Sigmoid colon (tissue), 7 donors: ENCODE results near the gene LAMC3. TPM values are rescaled to one million over a fixed set of nuclear protein-coding genes. Genes with fewer than 3 reads are reported as not detected.

ENCODE experiments used
- DNase-seq: peaks from one replicate; pipeline ENCODE4 v3.0.0-alpha.2; 2019
- H3K27ac ChIP-seq, 4 donors: fragments of 200-600 bp; sonication (generic); one replicate each; pipeline ENCODE4 v1.5.1; 2016 to 2019; ENCODE audit warnings: mild to moderate bottlenecking in 1 of 4
- H3K27me3 ChIP-seq, 3 donors: fragments of 200-600 bp; sonication (generic); one replicate each; pipeline ENCODE4 v1.5.1; 2019; ENCODE audit warnings: mild to moderate bottlenecking in 1 of 3
- H3K36me3 ChIP-seq, 4 donors: fragments of 200-600 bp; sonication (generic); one replicate each; pipeline ENCODE4 v1.5.1; 2016 to 2019
- H3K4me1 ChIP-seq, 4 donors: fragments of 200-600 bp; sonication (generic); one replicate each; pipeline ENCODE4 v1.5.1; 2017 to 2019
- H3K4me3 ChIP-seq, 4 donors: fragments of 200-600 bp; sonication (generic); one replicate each; pipeline ENCODE4 v1.5.1; 2017 to 2019; ENCODE audit warnings: mild to moderate bottlenecking in 2 of 4, moderate library complexity in 1 of 4
- H3K9me3 ChIP-seq, 4 donors: fragments of 200-600 bp in 3 of 4; sonication (generic) in 3 of 4; one replicate each; pipeline versions ENCODE4 v1.5.1 to v1.6.1; 2013 to 2019
- CTCF ChIP-seq, 4 experiments: fragments of 450-650 bp in 3 of 4; fragments of 200-600 bp in 1 of 4; IDR thresholded peaks; one replicate each; pipeline ENCODE4 v1.5.1; 2016 to 2019; ENCODE audit warnings: antibody characterized with exemption in 4 of 4, mild to moderate bottlenecking in 3 of 4, moderate library complexity in 2 of 4
- EP300 ChIP-seq, 4 donors: sonication (generic); formaldehyde crosslinking; IDR thresholded peaks; one replicate each; pipeline ENCODE4 v1.6.1; 2017; ENCODE audit warnings: antibody characterized with exemption in 4 of 4
- POLR2A ChIP-seq, 2 donors: fragments of 450-650 bp; IDR thresholded peaks; one replicate each; pipeline ENCODE4 v1.6.1; 2016; ENCODE audit warnings: antibody characterized with exemption in 2 of 2, mild to moderate bottlenecking in 2 of 2, moderate library complexity in 2 of 2
- POLR2AphosphoS5 ChIP-seq, 4 donors: sonication (generic); formaldehyde crosslinking; IDR thresholded peaks; one replicate each; pipeline ENCODE4 v1.6.1; 2017; ENCODE audit warnings: antibody characterized with exemption in 4 of 4
- WGBS, 2 donors: extraction: QIAGEN DNeasy Blood & Tissue Kit; methylation state at CpG; one replicate each; pipeline ENCODE4 v1.1.7; 2013; 5-methylcytosine and 5-hydroxymethylcytosine counted together
- intact Hi-C: fragments of 100-400 bp; cut with DNase I; formaldehyde crosslinking; loops from one replicate; pipeline ENCODE4 v1.15.1; 2023
- polyA plus RNA-seq, 3 donors: library from polyadenylated mRNA; stranded (reverse); fragments of 200-250 nt; gene quantifications; one replicate each; pipeline ENCODE4 v1.2.3, GENCODE V29; 2013
- total RNA-seq, 4 donors: library from RNA; depleted of rRNA; stranded (reverse); fragments of >200 nt; gene quantifications; one replicate each; pipeline ENCODE4 v1.1.0, GENCODE V29; 2016
- donor health status: healthy with polysubstance abuse.
- donor health status: Bipolar disorder and iron deficiency.
- donor health status: healthy.

LAMC3 gene
- total and polyA plus RNA-seq, 7 donors: under 0.01 to 1.4 (median 0.46) TPM; not detected in 2

- Histone ChIP-seq H3K9me3 (no peaks in the 10 kb centered on the region), H3K27me3 (peaks cover 0 to 29% (median 18%) of the 10 kb centered on the region in 3 donors), H3K27ac (no peak overlapping the region), H3K4me1 (no peaks in the 10 kb centered on the region), H3K36me3 (no peaks in the 10 kb centered on the region), H3K4me3 (no peak overlapping the region)
- no peak for TF ChIP-seq CTCF (IDR thresholded peaks at IDR 0.05)
- TF ChIP-seq POLR2A (IDR thresholded peaks at IDR 0.05): no peak
- TF ChIP-seq POLR2AphosphoS5 (IDR thresholded peaks at IDR 0.05): no peak
- TF ChIP-seq EP300 (IDR thresholded peaks at IDR 0.05): no peak
- intact Hi-C loops: loop anchor here (5.0 kb wide), 1 partner anchor 293 kb away; no protein-coding TSS in a partner anchor
- 48 to 55% methylated on average over 15 of the region's 15 CpGs for WGBS, 2 donors
- no peak for DNase-seq
Measured at GRCh38 chr9:130995086-130996011, 13.6 kb upstream of the LAMC3 start.

- 96% methylated on average over 8 of the region's 8 CpGs for WGBS, 2 donors
- intact Hi-C loops: loop anchor here (5.0 kb wide), 1 partner anchor 294 kb away; no protein-coding TSS in a partner anchor
Measured at GRCh38 chr9:130996205-130996604, 12.8 kb upstream of the LAMC3 start.

GRCh38 chr9:130996676-130997394 is 12.1 kb upstream of the LAMC3 start:
- TF ChIP-seq POLR2AphosphoS5 (IDR thresholded peaks at IDR 0.05) (no peak), CTCF (IDR thresholded peaks at IDR 0.05) (no peak), POLR2A (IDR thresholded peaks at IDR 0.05) (no peak), EP300 (IDR thresholded peaks at IDR 0.05) (no peak)
- peaks cover 0 to 44% (median 28%) of the 10 kb centered on the region in 3 donors for H3K27me3 ChIP-seq
- no peaks in the 10 kb centered on the region for H3K4me1 ChIP-seq
- intact Hi-C loops: loop anchor here (5.0 kb wide), 1 partner anchor 295 kb away; no protein-coding TSS in a partner anchor
- WGBS, 2 donors: 81 to 82% methylated on average over 14 of the region's 14 CpGs
- H3K9me3 ChIP-seq: no peaks in the 10 kb centered on the region
- H3K27ac ChIP-seq: no peak overlapping the region
- DNase-seq: no peak
- no peak overlapping the region for H3K4me3 ChIP-seq
- no peaks in the 10 kb centered on the region for H3K36me3 ChIP-seq

More at GRCh38 chr9:130996205-130996604, 12.8 kb upstream of the LAMC3 start:
- TF ChIP-seq POLR2AphosphoS5 (IDR thresholded peaks at IDR 0.05) (no peak), POLR2A (IDR thresholded peaks at IDR 0.05) (no peak), EP300 (IDR thresholded peaks at IDR 0.05) (no peak), CTCF (IDR thresholded peaks at IDR 0.05) (no peak)
- no peaks in the 10 kb centered on the region for H3K4me1 ChIP-seq
- H3K36me3 ChIP-seq: no peaks in the 10 kb centered on the region
- no peak overlapping the region for H3K27ac ChIP-seq
- H3K4me3 ChIP-seq: no peak overlapping the region
- DNase-seq: no peak
- peaks cover 0 to 38% (median 22%) of the 10 kb centered on the region in 3 donors for H3K27me3 ChIP-seq
- no peaks in the 10 kb centered on the region for H3K9me3 ChIP-seq

GRCh38 chr9:130997395-130997684 is 11.6 kb upstream of the LAMC3 start:
- DNase-seq: no peak
- intact Hi-C loops: loop anchor here (5.0 kb wide), 1 partner anchor 295 kb away; no protein-coding TSS in a partner anchor
- no peak overlapping the region for H3K27ac ChIP-seq
- H3K9me3 ChIP-seq: no peaks in the 10 kb centered on the region
- TF ChIP-seq CTCF (IDR thresholded peaks at IDR 0.05): no peak
- no peak for TF ChIP-seq EP300 (IDR thresholded peaks at IDR 0.05)
- no peak for TF ChIP-seq POLR2A (IDR thresholded peaks at IDR 0.05)
- TF ChIP-seq POLR2AphosphoS5 (IDR thresholded peaks at IDR 0.05): no peak
- peaks cover 0 to 49% (median 29%) of the 10 kb centered on the region in 3 donors for H3K27me3 ChIP-seq
- no peaks in the 10 kb centered on the region for H3K4me1 ChIP-seq
- 44 to 61% methylated on average over 2 of the region's 2 CpGs for WGBS, 2 donors
- H3K36me3 ChIP-seq: no peaks in the 10 kb centered on the region
- no peak overlapping the region for H3K4me3 ChIP-seq
